SHP77 (cell line): ENCODE data around the gene VARS1.
A peak's percentile ranks its signal among the peaks of the same experiment; 100 is the strongest.
"Not testable (repeated sequence)": the region's sequence is repeated elsewhere in the genome, so short reads cannot be mapped to it uniquely, and the experiment has no call there.

Experiments
- DNase-seq, 2 experiments: peaks; one replicate each; lab custom pipeline; 2025; lab: John Stamatoyannopoulos, UW

The VARS1 gene

GRCh38 chr6:31822036-31822821 is 26.7 kb upstream of the VARS1 start:
- DNase-seq = peak; percentile 51 to 62

- DNase-seq = peak; percentile 57 to 65
These were observed 25.9 kb upstream of the VARS1 start for GRCh38 chr6:31821301-31822035.

DNA sequence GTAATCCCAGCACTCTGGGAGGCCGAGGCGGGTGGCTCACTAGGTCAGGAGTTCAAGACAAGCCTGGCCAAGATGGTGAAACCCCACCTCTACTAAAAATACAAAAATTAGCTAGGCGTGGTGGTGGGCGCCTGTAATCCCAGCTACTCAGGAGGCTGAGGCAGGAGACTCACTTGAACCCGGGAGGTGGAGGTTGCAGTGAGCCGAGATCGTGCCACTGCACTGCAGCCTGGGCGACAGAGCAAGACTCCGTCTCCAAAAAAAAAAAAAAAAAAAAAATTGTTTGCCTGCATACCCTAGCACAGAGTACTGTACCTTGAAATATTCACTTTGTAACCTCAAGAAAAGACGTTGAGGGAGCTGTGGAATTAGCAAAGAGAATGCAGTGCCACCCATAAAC is 24.8 kb upstream of the VARS1 start:
- DNase-seq = not testable (repeated sequence)

- no peak for DNase-seq
These were observed 24.3 kb upstream of the VARS1 start for GRCh38 chr6:31819871-31820299.

DNA sequence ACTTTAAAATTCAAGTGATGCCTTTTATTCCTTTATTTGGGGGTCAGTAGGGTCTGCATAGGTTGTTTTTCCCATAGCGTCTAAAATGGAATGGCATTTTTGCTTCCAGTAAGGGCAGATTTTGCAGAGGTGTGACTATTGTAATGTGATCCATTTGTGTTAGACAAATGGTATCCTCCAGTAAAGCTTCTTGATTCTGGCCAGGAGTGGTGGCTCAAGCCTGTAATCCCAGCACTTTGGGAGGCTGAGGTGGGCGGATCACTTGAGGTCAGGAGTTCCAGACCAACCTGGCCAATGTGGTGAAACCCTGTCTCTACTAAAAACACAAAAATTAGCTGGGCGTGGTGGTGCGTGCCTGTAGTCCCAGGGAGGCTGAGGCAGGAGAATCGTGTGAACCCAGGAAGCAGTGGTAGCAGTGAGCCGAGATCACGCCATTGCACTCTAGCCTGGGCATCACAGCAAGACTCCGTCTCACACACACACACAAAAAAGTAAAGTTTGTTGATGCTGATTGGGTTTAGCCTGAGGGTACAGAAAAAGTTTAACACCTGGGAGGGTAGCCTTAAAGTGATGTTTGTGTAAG is 22.5 kb upstream of the VARS1 start:
- DNase-seq = not testable (repeated sequence)

DNA sequence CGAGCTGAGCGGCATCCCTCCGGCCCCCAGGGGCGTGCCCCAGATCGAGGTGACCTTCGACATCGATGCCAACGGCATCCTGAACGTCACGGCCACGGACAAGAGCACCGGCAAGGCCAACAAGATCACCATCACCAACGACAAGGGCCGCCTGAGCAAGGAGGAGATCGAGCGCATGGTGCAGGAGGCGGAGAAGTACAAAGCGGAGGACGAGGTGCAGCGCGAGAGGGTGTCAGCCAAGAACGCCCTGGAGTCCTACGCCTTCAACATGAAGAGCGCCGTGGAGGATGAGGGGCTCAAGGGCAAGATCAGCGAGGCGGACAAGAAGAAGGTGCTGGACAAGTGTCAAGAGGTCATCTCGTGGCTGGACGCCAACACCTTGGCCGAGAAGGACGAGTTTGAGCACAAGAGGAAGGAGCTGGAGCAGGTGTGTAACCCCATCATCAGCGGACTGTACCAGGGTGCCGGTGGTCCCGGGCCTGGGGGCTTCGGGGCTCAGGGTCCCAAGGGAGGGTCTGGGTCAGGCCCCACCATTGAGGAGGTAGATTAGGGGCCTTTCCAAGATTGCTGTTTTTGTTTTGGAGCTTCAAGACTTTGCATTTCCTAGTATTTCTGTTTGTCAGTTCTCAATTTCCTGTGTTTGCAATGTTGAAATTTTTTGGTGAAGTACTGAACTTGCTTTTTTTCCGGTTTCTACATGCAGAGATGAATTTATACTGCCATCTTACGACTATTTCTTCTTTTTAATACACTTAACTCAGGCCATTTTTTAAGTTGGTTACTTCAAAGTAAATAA is 21.8 kb upstream of the VARS1 start:
- not testable (repeated sequence) for DNase-seq

DNA sequence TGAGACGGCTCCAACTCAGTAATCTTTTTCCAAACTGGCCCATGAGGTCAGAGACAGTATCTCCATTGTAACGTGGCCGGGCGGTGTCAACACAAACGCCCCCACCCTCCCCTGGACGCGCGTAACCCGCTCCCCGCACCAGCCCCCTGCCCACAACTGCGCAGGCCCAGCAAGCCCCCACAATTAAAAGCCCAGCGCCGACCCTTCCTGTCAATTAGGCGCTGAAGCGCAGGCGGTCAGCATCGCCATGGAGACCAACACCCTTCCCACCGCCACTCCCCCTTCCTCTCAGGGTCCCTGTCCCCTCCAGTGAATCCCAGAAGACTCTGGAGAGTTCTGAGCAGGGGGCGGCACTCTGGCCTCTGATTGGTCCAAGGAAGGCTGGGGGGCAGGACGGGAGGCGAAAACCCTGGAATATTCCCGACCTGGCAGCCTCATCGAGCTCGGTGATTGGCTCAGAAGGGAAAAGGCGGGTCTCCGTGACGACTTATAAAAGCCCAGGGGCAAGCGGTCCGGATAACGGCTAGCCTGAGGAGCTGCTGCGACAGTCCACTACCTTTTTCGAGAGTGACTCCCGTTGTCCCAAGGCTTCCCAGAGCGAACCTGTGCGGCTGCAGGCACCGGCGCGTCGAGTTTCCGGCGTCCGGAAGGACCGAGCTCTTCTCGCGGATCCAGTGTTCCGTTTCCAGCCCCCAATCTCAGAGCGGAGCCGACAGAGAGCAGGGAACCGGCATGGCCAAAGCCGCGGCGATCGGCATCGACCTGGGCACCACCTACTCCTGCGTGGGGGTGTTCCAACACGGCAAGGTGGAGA is 19.7 kb upstream of the VARS1 start, which contains the start of the genes HSPA1A and HSPA1L:
Gene HSPA1A, plus strand, starts transcription at position 519 of the 814 bp plus-strand sequence. Its CDS starts 214 bp downstream, at position 733.
Gene HSPA1L, minus strand, starts transcription at position 259 of the 814 bp plus-strand sequence. CDS start 3,311 bp downstream, outside the sequence.
- peak; percentile 92 to 97 for DNase-seq

DNA sequence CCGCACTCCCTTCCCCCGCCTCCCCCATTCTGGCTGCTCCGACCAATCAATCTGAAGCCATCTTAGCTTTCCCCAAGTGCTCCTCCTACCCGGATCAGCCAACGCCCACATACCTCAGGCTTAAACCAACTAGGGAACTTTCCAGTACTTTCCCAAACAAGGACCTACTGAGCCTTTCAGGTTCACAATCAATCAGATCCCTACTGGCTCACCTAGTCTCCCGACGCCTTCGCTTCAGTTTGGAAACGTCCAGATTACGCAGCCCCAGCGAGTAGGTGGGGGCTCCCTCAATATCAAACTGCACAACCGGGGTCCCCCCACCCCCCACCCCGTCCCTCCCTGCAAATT is 19.1 kb upstream of the VARS1 start:
- DNase-seq = peak; percentile 93 to 94

- no peak for DNase-seq
These were observed 17.9 kb upstream of the VARS1 start for GRCh38 chr6:31813465-31813849.

DNA sequence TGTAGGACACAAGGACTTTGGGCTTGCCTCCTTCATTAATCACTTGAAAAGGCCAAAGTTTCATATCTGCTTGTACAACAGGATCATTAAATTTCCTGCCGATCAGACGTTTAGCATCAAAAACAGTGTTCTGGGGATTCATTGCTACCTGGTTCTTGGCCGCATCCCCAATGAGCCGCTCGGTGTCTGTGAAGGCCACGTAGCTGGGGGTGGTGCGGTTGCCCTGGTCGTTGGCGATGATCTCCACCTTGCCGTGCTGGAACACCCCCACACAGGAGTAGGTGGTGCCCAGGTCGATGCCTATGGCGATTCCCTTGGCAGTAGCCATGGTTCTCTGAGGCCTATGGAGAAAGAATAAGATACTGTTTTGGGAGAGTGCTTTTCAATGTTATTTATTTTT is 16.1 kb upstream of the VARS1 start:
- no peak for DNase-seq

DNA sequence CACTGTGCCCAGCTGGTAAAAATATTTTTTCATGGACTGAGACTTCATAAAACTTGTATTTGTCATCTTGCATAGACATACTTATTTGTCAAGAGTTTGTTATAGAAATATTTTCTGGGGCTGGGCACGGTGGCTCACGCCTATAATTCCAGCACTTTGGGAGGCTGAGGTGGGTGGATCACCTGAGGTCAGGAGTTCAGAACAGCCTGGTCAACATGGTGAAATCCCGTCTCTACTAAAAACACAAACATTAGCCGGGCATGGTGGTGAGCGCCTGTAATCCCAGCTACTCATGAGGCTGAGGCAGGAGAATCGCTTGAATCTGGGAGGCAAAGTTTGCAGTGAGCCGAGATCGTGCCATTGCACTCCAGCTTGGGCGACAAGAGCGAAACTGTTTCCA is 13.0 kb upstream of the VARS1 start:
- not testable (repeated sequence) for DNase-seq

GRCh38 chr6:31806470-31807272 is 11.1 kb upstream of the VARS1 start, which contains the start of gene LSM2:
TSS of gene LSM2 (minus strand) at chr6:31806966. CDS start at chr6:31806757, 209 bp downstream.
- DNase-seq = peak; percentile 94 to 95

- DNase-seq = no peak
These were observed 10.5 kb upstream of the VARS1 start for GRCh38 chr6:31805939-31806469.

DNA sequence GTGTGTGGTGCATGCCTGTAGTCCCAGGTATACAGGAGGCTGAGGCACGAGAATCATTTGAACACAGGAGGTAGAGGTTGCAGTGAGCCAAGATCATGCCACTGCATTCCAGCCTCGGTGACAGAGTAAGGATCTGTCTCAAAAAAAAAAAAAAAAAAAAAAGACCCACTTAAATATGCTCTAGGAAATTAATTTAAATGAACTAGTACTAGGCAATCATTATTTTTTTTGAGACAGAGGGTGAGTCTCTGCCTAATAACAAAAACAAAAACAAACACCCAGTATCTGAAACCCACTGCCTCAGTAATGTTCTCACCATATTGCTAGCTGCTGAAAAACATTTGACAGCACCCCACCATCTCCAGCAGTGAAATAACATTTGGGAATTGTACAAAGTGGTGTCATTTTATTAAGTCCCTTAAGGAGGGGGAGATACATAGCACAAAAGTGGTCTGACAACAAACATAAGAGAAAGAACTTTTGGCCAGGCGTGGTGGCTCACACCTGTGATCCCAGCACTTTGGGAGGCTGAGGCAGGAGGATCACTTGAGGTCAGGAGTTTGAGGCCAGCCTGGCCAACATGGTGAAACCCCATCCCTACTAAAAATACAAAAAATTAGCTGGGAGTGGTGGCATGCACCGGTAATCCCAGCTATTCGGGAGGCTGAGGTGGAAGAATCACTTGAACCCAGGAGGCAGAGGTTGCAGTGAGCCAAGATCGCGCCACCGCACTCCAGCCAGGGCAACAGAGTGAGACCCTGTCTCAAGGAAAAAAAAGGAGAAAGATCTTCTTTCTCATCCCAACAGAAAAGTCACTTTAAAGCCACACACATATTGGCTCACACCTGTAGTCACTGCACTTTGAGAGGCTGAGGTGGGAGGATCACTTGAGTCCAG is 5.7 kb upstream of the VARS1 start:
- DNase-seq = not testable (repeated sequence)

GRCh38 chr6:31799781-31800180 is 4.2 kb upstream of the VARS1 start:
- DNase-seq = no peak

- DNase-seq = no peak
These were observed 2.0 kb upstream of the VARS1 start for GRCh38 chr6:31797588-31797987.

GRCh38 chr6:31796993-31797385 is 1.4 kb upstream of the VARS1 start:
- no peak for DNase-seq

GRCh38 chr6:31794866-31795615 is 511 bp downstream of the VARS1 start:
- no peak for DNase-seq
